Stimulated activated CD4-positive, alpha-beta T cell treated with anti-CD3 and anti-CD28 coated beads, Interleukin-4, amount 100 ng/mL, for 4 hours (primary cell): ENCODE results near the gene NPW.
"Not testable (repeated sequence)": the region's sequence is repeated elsewhere in the genome, so short reads cannot be mapped to it uniquely, and the experiment has no call there.

Experiments used
- DNase-seq, 2 experiments: peaks; one replicate each; pipeline ENCODE4 v3.0.0-alpha.2; 2020

NPW gene

GRCh38 chr16:2023092-2024031 lies 3.8 kb downstream of the NPW start:
- peak; percentile 90 to 97 for DNase-seq

GRCh38 chr16:2024032-2024420 lies 4.4 kb downstream of the NPW start:
- DNase-seq, result no peak

- no peak for DNase-seq
Observed at GRCh38 chr16:2025251-2025650, 5.7 kb downstream of the NPW start.

- no peak for DNase-seq
Observed at GRCh38 chr16:2025878-2026460, 6.4 kb downstream of the NPW start.

GRCh38 chr16:2026461-2027023 lies 7.0 kb downstream of the NPW start, which contains the start of gene NHERF2:
TSS of gene NHERF2 (plus strand) at chr16:2026902. CDS start at chr16:2027006, 104 bp downstream.
- no peak for DNase-seq

GRCh38 chr16:2027024-2028010 lies 7.7 kb downstream of the NPW start:
- no peak for DNase-seq

- DNase-seq, result no peak
Observed at GRCh38 chr16:2028146-2028545, 8.6 kb downstream of the NPW start.

GRCh38 chr16:2028620-2029220 lies 9.1 kb downstream of the NPW start:
- no peak for DNase-seq

- no peak for DNase-seq
Observed at GRCh38 chr16:2029350-2029749, 9.8 kb downstream of the NPW start.

GRCh38 chr16:2030036-2030435 lies 10.5 kb downstream of the NPW start:
- DNase-seq, result no peak

GRCh38 chr16:2031081-2031577 lies 11.5 kb downstream of the NPW start:
- DNase-seq, result no peak

- no peak for DNase-seq
Observed at GRCh38 chr16:2032285-2033056, 12.9 kb downstream of the NPW start.

GRCh38 chr16:2033057-2033908 lies 13.7 kb downstream of the NPW start:
- DNase-seq, result no peak

GRCh38 chr16:2033909-2034695 lies 14.5 kb downstream of the NPW start:
- DNase-seq, result not testable (repeated sequence)

- no peak for DNase-seq
Observed at GRCh38 chr16:2034696-2035430, 15.3 kb downstream of the NPW start.

- no peak for DNase-seq
Observed at GRCh38 chr16:2035431-2036199, 16.0 kb downstream of the NPW start.

- no peak for DNase-seq
Observed at GRCh38 chr16:2036200-2036966, 16.8 kb downstream of the NPW start.
